Sciatic nerve (tissue), 1 donor: Measurements from ENCODE around the gene OR51I1. TPM values are rescaled to one million over a fixed set of nuclear protein-coding genes. Genes with fewer than 3 reads are reported as not detected.

ENCODE experiments used
- total RNA-seq: library from RNA; stranded (reverse); fragmentation: NEBNext Ultra II Directional; extraction: Animal tissue kit (Norgen Biotek cat#: 25700); gene quantifications from one replicate; pipeline ENCODE4 v1.2.1, GENCODE V29; 2021
- donor health status: DM: no; HTN: no; CAD: no.

OR51I1 gene
- total RNA-seq, 1 donor from 2014 or later = not detected

Other genes starting within 250 kb of the OR51I1 start
- not detected for gene OR51V1, start 240.8 kb downstream of the OR51I1 start, total RNA-seq
- 16,523 TPM for gene HBB, start 214.4 kb downstream of the OR51I1 start, total RNA-seq
- 38.4 TPM for gene HBD, start 207.0 kb downstream of the OR51I1 start, total RNA-seq
- 5.3 TPM for gene HBG1, start 191.7 kb downstream of the OR51I1 start, total RNA-seq
- gene HBG2, start 186.7 kb downstream of the OR51I1 start, total RNA-seq = 6.1 TPM
- gene HBE1, start 171.6 kb downstream of the OR51I1 start, total RNA-seq = not detected
- gene OR51B4, start 139.6 kb downstream of the OR51I1 start, total RNA-seq = 0.40 TPM
- gene OR51B2, start 117.2 kb downstream of the OR51I1 start, total RNA-seq = 0.40 TPM
- gene OR51B5, start 98.0 kb downstream of the OR51I1 start, total RNA-seq = 1.4 TPM
- gene OR51B6, start 90.0 kb downstream of the OR51I1 start, total RNA-seq = not detected
- gene OR51M1, start 57.7 kb downstream of the OR51I1 start, total RNA-seq = not detected
- not detected for gene OR51Q1, start 19.4 kb downstream of the OR51I1 start, total RNA-seq
- gene OR51I2, start 7.8 kb upstream of the OR51I1 start, total RNA-seq = not detected
- not detected for gene OR52D1, start 47.2 kb upstream of the OR51I1 start, total RNA-seq
- gene UBQLN3, start 68.4 kb upstream of the OR51I1 start, total RNA-seq = 1.1 TPM
- gene UBQLNL, start 75.2 kb upstream of the OR51I1 start, total RNA-seq = 1.5 TPM
- 0.89 TPM for gene OR52H1, start 107.0 kb upstream of the OR51I1 start, total RNA-seq
- gene OR52B6, start 139.4 kb upstream of the OR51I1 start, total RNA-seq = not detected
- gene TRIM6, start 155.1 kb upstream of the OR51I1 start, total RNA-seq = 3.3 TPM
- 7.2 TPM for gene TRIM34, start 183.5 kb upstream of the OR51I1 start, total RNA-seq
- gene TRIM5, start 243.6 kb upstream of the OR51I1 start, total RNA-seq = 28.4 TPM
- 86.7 TPM for gene TRIM22, start 248.3 kb upstream of the OR51I1 start, total RNA-seq